NCI-H446 treated with DMSO at 0.1 percent for 48 hours (cell line): ENCODE data around the gene RFXANK.
"Not testable (repeated sequence)": the region's sequence is repeated elsewhere in the genome, so short reads cannot be mapped to it uniquely, and the experiment has no call there.

Source experiments
- DNase-seq: peaks from one replicate; lab custom pipeline; 2025; lab: John Stamatoyannopoulos, UW

RFXANK gene

DNA sequence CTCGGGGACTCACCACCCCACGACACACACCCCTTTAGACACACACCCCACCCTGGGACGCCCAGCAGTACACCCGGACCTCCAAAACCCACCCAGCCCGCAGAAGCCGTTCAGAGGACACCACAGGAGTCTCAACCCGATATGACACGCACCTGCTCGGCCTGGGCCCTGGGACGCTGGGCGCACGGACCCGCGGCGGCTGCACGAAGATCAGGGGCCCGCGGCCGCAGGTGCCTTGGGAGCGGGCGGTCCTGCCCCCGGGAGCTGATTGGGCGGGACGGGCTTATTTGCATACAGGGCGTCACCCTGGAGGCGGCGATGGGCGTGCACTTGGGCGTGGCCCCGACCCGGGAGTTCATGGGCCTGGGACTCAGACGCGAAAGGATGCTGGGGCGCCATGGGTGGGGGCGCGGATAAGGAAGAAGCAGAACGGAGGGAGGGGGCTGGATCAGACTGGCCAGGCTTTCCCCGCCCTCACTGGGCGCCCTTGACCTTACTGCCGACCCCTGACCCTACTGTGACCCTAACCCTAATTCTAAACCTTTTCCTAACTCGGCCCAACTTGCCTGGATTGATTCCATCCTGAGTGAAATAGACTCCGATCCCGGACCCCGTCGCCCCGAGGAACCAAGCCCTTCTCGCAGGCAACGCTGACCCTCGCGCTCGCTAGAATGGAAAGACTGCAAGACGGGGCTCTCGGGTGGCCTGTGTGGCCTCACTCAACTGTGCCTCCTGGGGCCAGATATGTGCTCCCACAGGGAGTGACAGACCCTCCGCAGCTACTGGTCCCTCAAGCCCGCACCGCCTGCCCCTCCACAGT, 21.8 kb upstream of the RFXANK start, which contains the start of gene MEF2B:
TSS of gene MEF2B (minus strand) at position 211 of the 820 bp plus-strand sequence. CDS start 19,528 bp downstream, outside the sequence.
- peak; percentile 18 for DNase-seq

DNA sequence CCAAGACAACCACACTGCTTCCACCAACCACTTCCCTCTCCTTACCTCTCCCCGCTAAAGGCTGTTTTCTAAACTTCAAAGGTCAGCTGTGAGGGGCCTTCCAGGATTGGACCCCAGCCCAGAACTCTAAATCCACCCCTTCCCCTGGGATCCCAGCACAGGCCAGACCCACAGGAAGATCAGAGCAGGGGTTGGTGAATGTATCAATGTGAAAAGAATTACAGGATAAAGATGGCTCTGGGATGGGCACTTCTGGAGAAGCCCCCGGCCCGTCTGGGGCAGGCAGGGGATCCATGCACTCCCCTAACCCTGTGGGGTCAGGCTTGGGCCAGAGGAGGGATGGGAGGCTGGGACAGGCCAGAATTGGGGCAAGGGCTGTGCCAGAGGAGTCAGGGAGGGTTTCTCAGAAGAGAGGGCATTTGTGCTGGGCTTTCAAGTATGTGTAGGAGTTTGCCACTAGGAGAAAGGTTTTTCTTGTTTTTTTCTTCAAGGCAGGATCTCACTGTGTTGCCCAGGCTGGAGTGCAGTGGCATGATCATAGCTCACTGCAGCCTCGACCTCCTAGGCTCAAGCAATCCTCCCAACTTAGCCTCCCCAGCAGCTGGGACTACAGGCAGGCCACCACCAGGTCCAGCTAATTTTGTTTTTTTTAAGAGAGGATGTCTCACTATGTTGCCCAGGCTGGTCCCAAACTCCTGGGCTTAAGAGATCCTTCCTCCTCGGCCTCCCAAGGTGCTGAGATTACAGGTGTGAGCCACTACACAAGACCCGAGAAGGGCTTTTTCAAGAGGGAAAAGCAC, 21.0 kb upstream of the RFXANK start:
- no peak for DNase-seq

DNA sequence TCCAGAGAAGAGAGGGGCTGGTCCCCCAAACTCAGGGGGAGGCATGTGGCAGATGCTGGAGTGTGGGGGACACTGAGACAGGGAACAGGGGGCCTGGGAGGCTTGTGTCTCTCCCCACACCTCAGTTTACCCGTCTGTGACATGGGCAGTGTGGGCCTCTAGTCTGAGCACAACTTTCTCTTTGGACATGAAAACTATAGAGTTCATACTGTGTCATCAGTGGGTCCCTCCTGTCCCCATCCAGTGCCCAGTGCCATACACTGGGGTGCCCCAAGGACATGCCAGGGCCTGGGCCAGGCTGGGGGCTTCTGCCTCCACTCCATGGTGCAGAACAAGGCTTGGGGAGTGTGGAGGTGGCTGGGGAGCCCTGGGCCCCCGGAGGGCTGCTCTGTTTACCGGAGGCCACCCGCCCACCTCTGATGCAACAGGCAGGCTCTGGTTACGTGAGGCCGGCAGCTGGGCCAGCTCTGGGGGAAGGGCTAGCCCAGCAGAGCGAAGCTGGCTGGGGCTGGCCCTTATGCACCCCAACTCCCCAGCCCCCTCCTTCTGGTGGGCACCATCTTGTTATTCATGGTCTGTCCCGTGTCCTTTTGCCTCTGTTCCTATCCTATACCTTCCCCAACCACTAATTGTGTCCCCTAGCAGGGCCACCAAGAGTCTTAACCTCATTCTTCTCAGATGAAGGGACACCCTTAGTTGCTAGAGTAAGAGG, 20.1 kb upstream of the RFXANK start:
- DNase-seq: no peak

DNA sequence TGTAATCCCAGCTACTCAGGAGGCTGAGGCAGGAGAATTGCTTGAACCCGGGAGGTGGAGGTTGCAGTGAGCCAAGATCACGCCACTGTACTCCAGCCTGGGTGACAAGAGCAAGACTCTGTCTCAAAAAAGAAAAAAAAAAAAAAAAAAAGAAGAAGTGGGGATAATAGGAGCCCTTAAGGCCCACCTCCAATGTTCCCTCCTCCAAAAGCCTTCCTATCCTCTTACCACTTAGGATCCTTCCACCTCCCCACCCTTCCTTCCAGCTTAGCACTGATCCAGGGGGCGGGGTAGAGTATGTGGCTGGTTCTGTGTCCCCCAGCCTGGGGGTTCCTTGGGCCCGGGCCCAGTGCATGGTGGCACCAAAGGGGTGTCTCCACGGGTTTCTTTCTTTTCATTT, 18.8 kb upstream of the RFXANK start:
- not testable (repeated sequence) for DNase-seq

DNA sequence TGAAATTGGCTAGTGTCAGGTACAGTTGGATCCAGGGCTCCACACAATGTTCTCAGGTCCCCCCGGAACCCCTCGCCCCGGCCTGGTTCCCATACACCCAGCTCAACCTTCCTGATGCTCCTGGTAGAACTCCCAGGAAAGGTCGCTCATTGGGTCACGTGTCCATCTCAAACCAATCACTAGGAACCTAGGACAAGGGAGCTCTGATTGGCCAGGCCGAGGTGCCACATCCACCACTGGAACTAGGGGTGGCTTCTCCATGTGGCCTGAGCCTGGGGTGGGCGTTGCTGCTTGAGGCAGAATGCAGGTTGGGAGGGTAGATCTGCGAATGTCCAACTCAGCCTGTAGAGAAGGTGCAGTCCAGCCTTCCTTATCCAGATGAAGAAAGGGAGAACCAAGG, 15.1 kb upstream of the RFXANK start:
- DNase-seq: no peak

DNA sequence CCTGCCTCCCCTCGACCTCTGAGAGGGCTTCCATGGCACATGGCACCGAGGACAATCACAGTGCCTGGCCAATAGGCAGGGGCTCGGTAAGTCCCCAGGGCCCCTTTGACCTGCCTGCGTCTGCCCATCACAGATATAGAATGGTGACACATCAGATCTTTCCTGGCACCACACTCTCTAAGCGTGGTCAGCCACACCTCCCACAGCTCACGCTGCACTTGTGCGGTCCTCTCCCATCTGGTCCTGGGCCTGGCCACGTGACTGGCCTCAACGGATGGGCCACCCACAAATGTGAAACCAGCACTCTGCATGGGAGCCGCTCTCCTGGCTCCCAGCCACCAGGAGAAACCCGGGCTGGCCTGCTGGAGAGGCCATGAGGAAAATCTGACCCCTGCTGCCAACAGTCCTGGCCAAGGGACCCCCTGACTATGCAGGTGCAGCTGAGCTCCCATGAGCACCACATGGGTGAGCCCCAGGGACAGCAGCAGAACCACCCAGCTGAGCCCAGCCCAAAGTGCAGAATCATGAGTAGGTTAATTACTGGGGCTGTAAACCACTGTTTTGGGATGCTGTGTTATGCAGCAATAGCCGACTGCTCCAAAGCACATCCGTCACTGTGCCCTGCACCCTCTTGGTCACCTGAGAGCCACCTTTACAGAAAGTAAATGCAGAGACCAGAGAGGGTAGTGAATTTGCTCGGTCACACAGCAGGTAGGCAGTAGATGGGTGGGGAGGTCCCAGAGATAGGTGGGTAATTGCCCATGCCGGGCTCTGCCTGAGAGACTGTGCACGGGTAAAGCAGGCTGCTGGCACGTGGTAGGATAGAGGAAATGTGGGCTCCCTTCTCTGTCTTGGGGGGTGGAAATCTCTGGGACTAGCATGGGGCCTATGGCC, 12.3 kb upstream of the RFXANK start:
- DNase-seq: no peak

DNA sequence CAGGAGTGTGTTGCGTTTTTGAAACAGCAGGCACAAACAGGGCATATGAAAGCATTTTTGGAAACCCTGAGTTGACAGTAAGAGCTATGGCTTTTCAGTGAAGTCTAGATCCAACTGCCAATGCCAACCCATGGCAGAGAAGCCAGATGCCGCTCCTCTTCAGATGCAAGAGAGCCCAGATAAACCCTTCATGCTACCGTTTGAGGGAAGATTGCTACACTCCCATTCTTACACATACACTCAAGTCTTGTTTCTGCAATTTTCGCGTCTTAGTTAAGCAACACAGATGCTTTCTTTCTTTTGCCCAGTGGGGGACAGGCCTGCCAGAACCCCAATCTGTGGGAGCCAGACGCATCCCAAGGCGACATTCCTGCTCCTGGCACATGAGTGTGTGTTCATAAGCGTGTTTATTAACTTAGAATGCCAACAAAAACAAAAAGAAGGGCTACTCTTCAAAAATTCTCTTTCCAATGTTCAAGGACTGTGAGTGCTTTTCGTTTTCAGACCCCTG, 10.5 kb upstream of the RFXANK start:
- DNase-seq: no peak

DNA sequence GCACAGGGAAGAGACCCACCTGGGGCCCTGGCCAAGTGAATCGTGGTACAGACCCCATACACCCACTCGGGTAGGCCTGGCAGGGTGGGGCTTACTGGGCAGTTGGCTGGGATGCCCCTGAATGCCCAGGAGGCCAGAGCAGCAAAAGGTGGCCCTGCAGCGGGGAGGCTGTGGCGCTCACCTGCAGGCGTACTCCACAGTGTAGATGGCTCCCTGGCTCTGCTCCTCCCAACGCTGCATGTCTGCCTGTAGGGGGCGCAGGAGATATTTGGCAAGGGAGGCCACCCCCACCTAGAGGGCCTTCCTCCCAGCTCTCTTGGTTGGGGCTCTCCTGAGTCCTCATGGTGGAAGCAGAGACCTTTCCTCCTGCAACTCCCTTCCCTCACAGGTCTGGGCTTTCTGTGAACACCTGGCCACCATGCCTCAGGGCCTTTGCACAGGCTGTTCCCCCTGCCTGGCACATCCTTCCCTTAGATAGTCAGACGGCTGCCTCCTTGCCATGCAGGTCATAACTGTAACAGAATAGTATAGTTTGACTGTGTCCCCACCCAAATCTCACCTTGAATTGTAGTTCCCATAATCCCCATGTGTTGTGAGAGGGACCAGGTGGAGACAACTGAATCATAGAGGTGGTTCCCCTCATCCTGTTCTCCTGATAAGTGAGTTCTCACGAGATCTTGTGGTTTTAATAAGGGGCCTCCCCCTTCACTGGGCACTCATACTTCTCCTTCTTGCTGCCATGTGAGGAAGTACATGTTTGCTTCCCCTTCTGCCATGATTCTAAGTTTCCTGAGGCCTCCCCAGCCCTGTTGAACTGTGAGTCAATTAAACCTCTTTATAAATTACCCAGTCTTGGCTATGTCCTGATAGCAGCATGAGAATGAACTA, 6.0 kb upstream of the RFXANK start:
- no peak for DNase-seq

DNA sequence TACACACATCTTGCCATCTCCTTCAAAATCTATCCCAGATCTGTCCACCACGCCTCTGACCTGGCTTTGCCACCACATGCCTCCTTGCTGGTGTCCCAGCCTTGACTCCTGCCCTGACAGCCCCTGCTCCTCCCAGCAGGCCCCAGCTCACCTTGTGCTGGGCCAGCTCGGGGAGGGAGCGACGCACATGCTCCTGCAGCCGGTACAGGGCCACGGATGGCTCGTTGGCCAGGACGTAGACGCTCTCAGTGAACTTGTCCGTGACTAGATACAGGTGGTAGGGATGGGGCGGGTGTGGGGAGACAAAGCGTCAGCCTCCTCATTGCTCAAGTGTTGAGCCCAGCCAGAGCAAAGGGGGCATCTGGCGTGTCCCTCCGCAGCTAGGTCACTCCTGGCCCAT, 5.3 kb upstream of the RFXANK start:
- DNase-seq: no peak

DNA sequence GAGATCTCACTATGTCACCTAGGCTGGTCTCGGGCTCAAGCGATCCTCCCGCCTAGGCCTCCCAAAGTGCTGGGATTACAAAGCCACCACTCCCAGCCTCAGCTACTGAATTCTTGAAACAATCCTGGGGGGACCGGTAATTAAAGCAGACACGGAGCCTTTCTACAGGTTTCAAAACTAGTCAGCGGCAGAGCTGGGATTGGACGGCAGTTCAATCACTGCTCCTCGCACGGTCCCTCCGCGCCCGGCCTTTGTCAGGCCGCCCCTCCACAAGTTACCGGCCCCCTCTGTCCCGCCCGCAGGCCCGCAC, 335 bp upstream of the RFXANK start:
- DNase-seq: no peak

DNA sequence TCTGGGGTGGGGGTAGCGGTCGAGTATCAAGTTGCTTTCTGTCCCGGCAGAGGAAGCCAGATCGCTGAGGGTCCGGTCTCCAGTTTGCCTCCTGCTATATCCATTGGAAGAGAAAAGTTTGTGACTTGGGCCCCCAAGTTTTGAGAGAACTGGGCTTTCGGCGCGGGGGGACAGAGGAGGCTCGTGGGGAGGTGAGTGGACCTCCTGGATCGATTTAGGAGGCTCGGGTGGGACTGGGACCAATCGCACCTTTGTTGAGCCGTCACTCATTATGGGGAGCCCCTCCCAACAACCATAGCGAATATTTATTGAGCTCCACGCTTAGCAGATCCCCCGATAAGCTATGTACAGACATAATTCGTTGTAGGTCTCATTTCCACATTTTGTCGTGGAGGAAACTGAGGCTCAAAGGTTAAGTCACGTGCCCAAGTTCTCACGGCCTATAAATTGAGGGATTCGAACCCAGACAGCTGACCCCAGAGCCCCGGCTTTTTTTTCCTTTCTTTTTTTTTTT, 909 bp downstream of the RFXANK start:
- no peak for DNase-seq

DNA sequence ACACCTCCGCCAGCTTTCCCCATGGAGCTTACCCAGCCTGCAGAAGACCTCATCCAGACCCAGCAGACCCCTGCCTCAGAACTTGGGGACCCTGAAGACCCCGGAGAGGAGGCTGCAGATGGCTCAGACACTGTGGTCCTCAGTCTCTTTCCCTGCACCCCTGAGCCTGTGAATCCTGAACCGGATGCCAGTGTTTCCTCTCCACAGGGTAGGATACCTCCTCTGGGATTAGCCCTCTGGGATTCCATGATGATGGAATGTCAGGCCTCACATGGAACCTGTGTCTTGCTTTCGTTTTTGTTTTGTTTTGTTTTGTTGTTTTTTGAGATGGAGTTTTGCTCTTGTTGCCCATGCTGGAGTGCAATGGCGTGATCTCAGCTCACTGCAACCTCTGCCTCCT, 1.9 kb downstream of the RFXANK start:
- DNase-seq: no peak

DNA sequence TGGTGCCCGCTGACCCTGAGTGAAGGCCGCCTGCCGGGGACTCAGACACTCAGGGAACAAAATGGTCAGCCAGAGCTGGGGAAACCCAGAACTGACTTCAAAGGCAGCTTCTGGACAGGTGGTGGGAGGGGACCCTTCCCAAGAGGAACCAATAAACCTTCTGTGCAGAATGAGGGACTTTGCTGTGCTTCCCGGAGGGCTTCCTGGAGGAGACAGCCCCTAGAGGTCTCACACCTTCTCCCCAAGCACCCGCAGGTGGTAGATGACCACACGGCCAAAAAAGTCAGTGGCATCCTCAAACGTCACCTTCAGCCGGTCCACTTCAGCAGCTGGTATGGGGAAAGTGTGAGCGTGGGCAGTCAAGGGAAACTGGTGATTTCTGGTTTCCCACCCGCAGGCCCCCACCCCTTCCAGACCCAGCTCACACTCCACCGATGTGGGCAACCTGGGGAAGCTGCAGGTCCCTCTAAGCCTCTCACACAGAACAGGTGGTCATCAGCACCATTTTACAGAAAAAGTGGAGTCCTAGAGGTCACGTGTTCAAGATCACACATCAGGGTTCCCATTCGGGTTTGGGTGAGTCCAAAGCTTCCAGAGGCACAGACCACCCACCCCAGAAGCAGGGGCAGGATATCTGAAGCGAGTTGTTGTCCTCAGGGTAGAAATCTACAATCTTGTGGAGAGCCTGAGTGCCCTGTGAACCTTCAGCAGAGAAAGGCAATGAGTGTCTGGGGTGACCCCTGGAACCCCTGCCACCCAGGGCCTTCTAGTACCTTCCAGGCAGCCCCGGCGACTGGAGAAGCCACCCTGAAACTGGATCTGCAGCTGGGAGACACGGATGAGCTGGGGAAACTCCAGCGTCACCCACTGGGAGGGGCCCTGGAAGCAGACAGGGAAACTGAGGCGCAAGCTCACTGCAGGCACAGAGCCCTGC, 9.9 kb downstream of the RFXANK start:
- DNase-seq: no peak

DNA sequence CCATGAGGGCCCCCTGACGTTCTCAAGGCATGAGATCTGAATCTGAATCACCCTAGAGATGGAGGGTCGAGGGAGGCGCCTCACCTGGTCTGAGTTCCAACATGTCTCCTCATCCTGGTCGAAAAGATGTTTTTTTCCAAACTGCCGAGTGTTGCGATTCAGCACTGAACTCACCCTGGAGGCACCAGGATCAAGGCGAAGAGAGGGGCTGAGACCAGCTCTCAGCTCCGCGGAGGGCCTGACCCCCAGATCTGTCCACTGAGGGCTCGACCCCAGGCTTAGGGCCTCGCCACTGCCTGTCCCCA, 10.6 kb downstream of the RFXANK start:
- no peak for DNase-seq

DNA sequence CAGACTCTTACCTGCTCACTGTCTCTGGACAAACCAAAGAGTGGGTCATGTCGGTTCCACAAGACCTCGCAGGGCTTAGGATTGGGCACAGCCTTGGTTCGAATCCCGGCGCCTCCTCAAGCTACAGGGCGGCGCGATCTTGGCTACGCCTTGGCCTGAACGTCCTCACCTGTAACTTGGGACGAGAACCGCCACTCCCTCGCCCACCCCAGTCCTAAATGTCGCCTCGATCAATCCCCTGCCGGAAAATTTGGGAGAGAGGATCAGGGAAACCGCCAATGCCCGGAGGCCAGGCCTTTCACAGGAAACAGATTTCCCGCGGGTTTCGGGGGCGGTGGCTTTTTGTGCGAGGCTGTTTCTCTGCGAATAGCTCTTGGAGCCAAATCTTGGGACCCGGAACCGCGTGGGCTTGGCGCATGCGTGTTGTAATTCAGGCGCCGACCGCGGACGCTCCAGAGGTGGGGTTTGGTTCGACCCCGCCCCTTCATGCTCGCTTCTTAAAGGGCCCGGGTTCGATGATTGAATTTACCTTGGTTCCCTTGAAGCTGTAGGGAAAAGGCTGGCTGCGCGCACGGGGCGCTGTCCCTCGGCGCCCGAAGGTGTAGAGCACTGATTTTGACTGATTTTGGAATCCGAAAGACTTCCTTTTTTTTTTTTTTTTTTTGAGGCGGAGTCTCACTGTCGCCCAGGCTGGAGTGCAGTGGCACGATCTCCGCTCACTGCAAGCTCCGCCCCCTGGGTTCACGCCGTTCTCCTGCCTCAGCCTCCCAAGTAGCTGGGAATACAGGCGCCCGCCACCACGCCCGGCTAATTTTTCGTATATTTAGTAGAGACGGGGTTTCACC, 11.2 kb downstream of the RFXANK start, which contains the start of gene NR2C2AP:
TSS of gene NR2C2AP (minus strand) at position 403 of the 845 bp plus-strand sequence. CDS start at position 49, 354 bp downstream.
- DNase-seq: peak; percentile 91

DNA sequence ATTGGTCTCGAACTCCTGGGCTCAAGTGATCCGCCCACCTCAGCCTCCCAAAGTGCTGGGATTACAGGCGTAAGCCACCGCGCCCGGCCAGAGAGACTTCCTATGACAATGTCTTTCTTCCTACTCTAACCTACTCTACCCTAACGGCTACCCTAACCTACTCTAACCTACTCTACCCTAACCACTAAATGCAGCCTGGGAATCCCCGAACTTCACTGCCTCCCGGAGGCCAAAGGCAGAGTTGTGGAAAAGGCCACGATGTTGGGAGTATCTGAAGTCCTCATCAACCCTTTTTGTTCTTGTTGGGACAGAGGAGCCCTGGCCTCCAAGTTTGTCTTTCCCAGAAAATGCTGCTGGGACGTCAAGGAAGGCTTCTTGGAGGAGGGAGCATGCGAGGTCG, 12.1 kb downstream of the RFXANK start:
- DNase-seq: no peak

DNA sequence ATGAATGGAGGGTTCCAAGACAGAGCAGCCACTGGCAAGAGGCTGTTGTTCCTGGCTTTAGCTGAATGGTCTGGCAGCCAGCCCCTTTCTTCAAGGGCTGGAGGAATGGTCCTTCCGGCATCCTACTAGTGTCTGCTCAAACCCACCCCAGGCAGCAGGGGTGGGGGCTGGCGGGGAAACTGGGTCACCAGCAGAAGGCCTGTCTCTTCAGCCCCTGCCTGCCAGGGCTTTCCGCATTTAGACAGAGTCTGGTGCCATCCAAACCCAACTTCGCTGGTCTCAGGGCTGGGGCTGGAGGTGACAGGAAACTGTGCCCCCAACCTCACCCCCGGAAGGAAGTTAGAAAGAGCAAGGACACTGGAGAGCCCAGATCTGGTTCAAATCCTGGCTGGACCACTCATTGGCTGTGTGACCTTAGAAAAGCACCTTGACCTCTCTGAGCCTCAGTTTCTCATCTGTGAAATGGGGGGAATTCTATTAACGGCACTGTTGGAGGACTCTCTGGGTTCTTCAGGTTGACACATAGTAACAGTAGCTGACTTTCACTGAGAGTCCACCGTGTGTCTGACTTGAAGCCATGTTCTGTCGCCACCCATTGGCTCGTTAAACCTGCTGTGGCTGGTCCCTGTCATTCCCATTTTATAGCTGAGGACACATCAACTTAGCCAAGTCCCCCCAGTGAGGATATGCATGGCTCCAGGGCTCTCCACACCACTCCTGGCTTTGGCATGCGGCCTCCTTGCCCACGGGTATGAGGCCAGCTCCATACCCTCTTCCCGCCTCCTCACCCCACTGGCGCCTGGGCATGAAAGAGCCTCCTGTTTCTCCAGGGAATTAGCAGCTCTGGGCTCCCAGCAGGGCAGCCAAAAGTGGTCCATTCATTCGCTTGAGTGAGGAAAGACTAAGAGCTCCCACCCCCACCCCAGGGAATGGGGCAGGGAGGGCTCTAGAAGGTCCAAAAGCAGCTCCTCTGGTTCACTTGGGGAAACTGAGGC, 13.7 kb downstream of the RFXANK start:
- DNase-seq: no peak
